ENCODE data around the gene ALG14.
"Not testable (repeated sequence)": the region's sequence is repeated elsewhere in the genome, so short reads cannot be mapped to it uniquely, and the experiment has no call there.

ALG14 gene

GRCh38 chr1:95005584-95005983 is 67.2 kb downstream of the ALG14 start:
- DNase-seq (ENCODE audit: low spot score) = no peak

GRCh38 chr1:95004013-95004412 is 68.7 kb downstream of the ALG14 start:
- no peak for DNase-seq (ENCODE audit: low spot score)

GRCh38 chr1:95003433-95003738 is 69.4 kb downstream of the ALG14 start:
- DNase-seq (ENCODE audit: low spot score) = no peak

DNA sequence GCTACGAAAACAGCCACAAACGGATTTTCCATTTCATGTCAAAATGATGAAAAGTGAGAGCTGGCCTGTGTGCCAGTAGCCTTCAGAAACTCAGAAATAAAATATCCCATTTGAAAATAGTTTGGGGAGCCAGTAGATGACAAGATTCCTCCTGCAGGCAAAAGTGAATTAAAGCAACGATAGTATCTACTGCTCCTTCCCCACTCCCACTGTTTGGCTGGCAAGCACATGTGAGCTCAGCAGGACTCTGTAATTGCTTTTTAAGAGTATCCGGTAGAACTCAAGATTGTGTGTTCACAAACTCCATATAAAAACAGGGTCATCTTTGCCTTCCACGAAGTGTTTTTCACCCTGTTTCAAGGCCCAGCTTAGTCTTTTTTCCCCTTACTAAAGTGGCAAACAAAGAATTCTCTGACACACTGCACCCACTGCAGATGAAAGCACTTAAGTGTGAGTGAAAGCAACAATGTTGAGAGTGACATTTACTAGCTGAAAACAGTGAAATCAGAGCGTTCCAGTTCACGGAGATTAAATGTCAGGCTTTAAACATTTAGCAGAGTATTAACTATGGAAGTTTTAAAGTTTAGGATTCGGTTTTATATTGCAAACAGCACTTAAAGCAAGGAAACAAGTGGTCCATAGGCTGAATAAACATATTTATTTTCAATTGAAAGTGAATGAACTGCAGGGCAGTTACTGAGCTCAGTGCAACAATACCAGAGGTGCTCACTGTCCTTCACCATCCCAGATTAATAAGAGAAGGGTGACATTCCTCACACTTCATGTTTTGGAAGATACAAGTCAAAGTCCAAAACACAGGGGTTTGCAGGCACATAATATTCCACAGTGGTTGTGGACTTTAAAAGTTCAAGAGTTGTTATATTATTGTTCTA is 70.0 kb downstream of the ALG14 start:
- no peak for DNase-seq (ENCODE audit: low spot score)

DNA sequence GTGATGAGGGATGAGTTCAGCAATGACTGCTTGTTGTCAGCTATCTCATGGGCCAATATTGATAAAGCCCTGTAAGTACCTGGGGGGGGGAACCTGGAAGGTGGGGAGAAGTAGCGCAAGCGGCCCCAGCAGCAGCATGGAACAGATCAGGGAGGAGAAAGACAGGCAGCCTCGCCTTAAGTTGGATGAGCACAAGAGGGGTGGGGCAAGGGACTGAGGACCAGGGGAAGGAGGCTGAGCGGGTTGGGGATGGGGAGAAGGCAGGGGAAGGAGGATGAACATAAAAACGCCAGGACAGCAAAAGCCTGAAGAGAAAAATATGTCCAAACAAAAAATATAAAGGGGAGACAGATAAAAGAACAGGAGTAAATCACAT is 70.6 kb downstream of the ALG14 start:
- no peak for DNase-seq (ENCODE audit: low spot score)

DNA sequence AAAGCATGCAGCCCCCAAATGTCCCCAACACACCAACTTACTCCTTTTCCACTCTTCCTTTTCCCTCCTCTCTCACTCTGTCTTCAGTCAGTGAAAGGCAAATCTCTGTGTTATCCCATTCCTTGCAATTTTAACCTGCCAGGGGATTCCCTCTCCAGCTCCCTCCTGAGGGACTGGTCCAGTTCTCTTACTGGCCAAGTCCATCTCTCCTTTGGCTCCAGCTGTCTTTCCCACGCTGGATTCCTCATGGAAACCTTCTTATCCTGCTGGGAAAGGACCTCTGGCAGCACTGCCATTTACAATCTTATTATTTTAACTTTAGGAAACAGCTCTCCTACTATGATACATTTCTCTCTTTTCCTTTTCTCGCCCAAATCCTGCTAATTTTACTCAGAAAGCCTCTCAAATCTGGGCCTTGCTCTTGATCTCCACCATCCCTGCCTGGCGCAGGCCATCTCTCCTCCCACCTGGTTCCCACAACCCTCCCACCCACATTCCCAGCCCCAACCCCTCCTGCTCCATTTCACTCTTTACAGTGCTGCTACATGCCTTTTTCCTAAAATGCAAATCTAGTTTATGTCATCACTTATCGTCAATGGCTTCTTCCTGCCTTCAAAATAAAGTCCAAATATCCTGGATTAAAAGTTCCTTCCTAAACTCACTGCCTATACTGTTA is 73.2 kb downstream of the ALG14 start:
- no peak for DNase-seq (ENCODE audit: low spot score)

DNA sequence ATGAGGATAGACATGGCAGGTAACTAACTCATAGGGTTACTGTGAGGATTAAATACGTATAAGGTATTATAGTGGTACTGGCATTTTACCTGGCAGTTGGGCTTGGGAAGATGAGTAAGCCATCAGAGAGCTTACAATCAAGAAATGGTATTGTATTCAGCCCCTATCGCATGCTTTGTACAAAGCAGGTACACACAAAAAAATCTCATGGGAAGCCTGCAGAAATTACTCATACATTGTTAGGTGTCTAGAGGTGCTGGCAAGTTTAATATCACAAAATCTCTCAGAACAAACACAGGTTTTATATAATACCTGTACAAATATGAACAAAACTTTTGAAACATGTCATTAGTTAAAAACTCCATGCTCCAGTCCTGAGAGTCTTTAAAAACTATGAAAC is 74.0 kb downstream of the ALG14 start:
- no peak for DNase-seq (ENCODE audit: low spot score)

GRCh38 chr1:94998114-94998513 is 74.6 kb downstream of the ALG14 start:
- DNase-seq (ENCODE audit: low spot score) = no peak

- not testable (repeated sequence) for DNase-seq (ENCODE audit: low spot score)
These were observed 77.2 kb downstream of the ALG14 start for GRCh38 chr1:94995536-94995935.

DNA sequence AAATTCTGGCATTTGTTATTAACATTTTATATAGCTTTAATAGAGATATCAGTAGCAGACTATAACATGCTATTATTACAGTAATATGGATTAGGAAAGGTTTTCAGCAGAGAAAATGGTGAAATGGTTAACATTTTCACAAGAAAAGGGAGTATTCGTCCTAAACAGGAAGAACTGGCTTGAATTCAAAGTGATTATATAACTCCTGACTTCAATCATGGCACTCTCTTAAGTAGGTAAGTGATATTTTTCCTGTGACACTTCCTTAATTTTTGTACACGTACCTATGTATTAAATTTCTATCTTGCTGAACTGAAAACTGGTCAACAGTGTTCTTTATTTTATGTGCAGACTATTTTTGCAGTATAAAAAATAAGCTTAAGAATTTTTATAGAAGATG is 77.9 kb downstream of the ALG14 start:
- no peak for DNase-seq (ENCODE audit: low spot score)

DNA sequence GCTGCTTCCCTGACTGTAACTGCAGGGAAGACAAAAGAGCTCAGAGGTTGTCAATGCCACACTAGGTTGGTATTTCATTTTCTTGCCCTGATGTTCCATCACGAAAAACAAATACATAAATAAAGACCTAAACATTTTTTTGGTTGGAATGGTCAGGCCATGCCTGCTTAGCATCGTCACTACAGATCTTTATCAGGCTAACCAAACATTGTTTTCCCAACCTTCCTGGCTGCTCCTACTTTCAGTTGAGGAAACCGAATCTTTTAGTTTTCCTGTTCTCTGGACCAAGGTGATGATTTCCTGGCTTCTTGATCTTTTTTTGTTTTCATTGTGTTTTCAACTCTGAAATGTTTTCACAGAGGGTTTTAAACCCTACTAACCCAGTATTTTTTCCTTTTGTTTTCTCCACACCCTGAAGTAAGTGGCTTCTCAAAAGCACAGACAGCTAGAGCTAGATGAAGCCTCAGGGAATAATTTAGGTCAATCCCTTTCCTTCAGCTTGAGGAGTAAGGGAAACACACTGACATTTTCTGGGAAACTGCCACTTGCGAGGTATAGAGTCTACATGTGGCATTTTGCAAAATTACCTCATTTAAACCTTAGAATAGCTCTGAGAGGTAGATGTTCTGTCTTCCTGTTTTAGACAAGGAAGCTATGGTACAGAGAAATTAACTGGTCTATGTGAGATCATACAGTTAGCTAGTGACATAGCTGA is 78.7 kb downstream of the ALG14 start:
- no peak for DNase-seq (ENCODE audit: low spot score)

DNA sequence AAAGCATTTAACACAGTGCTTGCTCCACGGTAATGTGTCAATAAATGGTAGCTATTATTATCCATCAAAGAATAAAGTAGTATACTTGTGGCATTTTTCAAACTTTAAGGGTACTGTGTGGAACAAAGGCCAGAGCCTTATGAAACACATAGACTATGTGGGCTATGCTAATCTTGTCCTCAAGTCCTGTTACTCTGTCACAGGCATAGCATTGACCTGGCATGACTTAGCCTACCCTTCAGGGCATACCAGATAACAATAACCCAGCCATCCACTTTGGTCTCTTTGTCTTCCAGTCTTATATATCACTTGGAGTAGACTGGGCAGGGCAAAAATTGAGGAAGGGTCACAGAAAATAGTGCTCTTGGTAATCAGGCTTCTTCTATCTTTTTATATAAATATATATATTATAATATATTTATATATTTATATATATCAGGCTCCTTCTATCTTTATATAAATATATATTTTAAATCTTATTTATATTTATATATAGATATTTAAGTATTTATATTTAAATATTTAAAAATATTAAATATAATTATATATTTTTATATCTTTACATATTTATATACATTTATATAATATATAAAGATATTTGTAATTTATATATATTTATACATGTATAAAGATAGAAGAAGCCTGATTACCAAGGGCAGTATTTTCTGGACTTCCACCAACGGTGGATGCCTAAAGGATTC is 79.7 kb downstream of the ALG14 start:
- DNase-seq (ENCODE audit: low spot score) = no peak

DNA sequence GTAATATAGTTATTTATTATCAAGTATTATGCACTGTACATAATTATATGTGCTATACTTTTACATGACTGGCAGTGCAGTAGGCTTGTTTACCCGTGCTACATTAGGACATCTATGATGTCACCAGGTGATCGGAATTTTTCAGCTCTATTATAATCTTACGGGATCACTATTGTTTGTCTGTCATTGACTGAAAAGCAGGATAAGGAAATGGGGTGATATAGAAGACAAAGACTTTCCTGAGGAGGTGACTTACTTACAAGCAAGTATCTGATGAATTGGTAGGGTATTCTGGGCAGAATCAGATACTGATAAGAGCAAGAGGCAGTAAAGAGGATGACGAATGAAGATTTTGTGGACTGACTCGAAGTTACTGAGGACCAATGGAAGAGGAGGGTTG is 80.6 kb downstream of the ALG14 start:
- no peak for DNase-seq (ENCODE audit: low spot score)

DNA sequence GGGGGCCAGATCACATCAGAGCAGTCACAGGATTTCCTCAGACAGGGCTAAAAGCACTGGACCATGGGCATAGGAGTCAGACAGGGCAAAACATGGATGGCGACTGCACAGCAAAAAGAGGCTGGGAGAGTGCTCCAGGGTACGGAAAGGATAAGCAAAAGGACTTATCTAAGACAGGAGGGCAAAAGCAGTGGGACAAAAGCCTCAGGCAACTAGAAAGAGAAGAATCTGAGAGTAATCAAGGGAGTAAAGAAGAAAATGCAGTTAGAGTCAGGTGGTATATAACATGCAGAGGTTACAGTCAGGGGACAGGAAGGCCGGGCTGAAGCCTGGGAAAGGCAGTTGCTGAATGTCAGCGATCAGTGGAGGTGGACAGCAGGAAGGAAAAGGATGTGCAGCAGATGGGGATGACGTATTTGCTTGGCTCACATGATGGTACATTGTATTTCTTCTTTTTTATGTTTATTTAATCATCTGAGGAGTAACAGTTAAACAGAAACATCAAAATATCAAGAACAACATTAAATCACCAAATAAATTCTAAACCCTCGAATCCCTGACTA is 82.8 kb downstream of the ALG14 start:
- DNase-seq (ENCODE audit: low spot score) = no peak

DNA sequence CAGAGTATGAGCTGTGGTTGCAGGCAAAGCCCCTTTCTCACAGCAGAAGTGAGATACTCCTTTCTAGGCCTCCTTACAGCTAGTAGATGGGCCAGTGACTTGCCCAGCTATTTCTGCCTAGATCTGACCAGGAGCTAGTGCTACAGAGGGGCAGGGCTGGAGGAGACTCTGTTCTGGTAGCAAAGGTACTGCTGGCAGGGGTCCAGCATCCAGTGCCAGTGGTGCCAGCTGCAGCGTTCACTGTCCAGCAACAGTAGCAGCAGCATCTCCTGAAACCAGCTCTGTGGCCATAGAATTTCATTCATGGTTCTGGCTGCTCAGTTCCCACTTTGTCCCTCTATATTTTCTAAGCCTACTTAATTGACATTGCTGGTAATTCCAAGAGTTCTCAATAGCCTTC is 83.4 kb downstream of the ALG14 start:
- DNase-seq (ENCODE audit: low spot score) = no peak

GRCh38 chr1:94988356-94988755 is 84.4 kb downstream of the ALG14 start:
- DNase-seq (ENCODE audit: low spot score) = no peak

DNA sequence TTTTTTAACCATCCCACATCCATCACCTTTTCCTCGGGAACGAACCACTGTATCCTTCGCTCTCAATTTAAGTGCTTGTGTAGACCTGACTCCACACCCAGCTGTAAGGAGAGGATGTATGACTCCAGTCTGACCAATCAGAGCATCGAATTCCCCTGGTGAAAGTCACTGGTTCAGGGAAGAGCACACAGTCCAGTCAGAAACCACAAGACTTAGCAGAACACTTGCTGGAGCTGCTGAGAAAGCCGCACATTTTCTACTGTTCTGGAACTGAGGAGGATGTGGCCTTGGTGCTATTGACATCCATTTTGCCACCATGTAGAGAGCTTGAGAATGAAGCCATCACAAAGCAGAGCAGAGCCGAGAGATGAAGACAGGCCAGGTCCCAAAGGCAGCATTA is 86.0 kb downstream of the ALG14 start:
- no peak for DNase-seq (ENCODE audit: low spot score)

- no peak for DNase-seq (ENCODE audit: low spot score)
These were observed 89.5 kb downstream of the ALG14 start for GRCh38 chr1:94983171-94983739.

- DNase-seq (ENCODE audit: low spot score) = no peak
These were observed 90.4 kb downstream of the ALG14 start for GRCh38 chr1:94982398-94982797.

GRCh38 chr1:94981575-94981973 is 91.2 kb downstream of the ALG14 start:
- DNase-seq (ENCODE audit: low spot score) = no peak

DNA sequence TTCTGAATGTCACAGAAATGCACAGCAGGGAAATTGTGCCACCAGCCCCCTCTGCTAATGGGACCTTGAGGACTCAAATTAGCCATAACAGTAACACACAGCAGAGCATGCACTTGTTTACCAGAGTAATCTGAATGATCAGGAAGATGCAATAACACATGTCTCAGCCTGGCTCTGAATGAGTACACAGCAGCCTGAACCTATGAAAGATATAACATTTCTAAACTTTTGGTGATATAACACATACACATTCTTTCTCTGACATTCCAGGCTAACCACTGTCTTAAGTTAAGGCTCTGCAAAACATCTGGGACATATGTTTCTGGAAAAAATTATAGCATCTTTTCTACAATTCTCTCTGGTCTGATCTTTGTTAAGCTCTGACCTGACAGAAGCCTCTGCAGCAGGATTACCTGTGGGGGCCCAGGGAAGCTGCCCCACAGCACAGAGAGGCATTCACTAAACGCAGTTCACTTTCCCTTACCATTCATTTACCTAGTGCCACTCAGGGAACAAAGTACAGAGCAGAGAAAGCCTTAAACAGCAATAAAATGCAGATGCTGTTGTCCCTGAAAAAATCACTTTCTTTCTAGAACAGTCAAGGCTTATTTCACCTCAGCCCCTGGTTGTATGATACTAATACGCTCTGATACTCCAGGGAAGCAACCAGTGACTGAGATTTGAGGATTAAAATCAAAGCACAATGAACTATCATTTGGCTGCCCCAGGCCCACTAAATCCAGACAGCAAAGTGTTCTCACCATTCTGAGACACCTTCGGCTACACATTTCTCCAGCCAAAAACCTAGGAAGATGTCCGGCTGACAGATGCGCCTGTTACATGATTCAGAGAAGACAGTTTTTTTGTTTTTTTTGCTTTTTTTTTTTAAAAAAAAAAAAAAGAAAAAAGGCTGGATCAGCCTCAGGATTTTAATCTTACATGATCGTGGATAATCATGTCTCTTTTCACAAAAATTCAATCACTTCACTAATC is 91.9 kb downstream of the ALG14 start:
- no peak for DNase-seq (ENCODE audit: low spot score)

All from NAMALWA (cell line).